AG20443 (cell line): ENCODE measurements around the gene PEMT.
A peak's percentile ranks its signal among the peaks of the same experiment; 100 is the strongest.

Source experiments
- DNase-seq: peaks from one replicate; pipeline ENCODE4 v3.0.0; 2012; ENCODE audit warnings: low spot score, mixed read lengths

The PEMT gene

GRCh38 chr17:17514993-17515933 is 76.2 kb downstream of the PEMT start:
- peak; percentile 61 for DNase-seq

GRCh38 chr17:17514361-17514992 is 77.0 kb downstream of the PEMT start:
- no peak for DNase-seq

GRCh38 chr17:17513626-17514025 is 77.9 kb downstream of the PEMT start:
- DNase-seq = no peak

GRCh38 chr17:17512866-17513265 is 78.6 kb downstream of the PEMT start:
- no peak for DNase-seq

GRCh38 chr17:17511881-17512858 is 79.3 kb downstream of the PEMT start:
- DNase-seq = peak; percentile 95

GRCh38 chr17:17511293-17511741 is 80.2 kb downstream of the PEMT start:
- DNase-seq = no peak

- DNase-seq = no peak
Observed at GRCh38 chr17:17510456-17511292, 80.8 kb downstream of the PEMT start.

GRCh38 chr17:17509601-17510425 is 81.7 kb downstream of the PEMT start:
- no peak for DNase-seq

- DNase-seq = no peak
Observed at GRCh38 chr17:17508646-17509591, 82.6 kb downstream of the PEMT start.

- no peak for DNase-seq
Observed at GRCh38 chr17:17508019-17508535, 83.4 kb downstream of the PEMT start.

GRCh38 chr17:17507465-17508011 is 84.0 kb downstream of the PEMT start:
- no peak for DNase-seq

GRCh38 chr17:17506893-17507464 is 84.5 kb downstream of the PEMT start:
- no peak for DNase-seq

GRCh38 chr17:17506181-17506741 is 85.2 kb downstream of the PEMT start:
- DNase-seq = no peak

GRCh38 chr17:17505610-17506171 is 85.8 kb downstream of the PEMT start:
- no peak for DNase-seq

- no peak for DNase-seq
Observed at GRCh38 chr17:17505151-17505550, 86.4 kb downstream of the PEMT start.

- DNase-seq = no peak
Observed at GRCh38 chr17:17504341-17505140, 87.0 kb downstream of the PEMT start.
